HG02763 (cell line): ENCODE measurements around the gene HDAC7.
"Not testable (repeated sequence)": the region's sequence is repeated elsewhere in the genome, so short reads cannot be mapped to it uniquely, and the experiment has no call there.

Experiments used
- ATAC-seq: cut with Tn5 transposase; IDR thresholded peaks from one replicate; pipeline ENCODE4 v1.9.1; 2021; ENCODE audit warnings: mild to moderate bottlenecking, moderate library complexity; ENCODE audit not compliant: unreplicated experiment

The HDAC7 gene

DNA sequence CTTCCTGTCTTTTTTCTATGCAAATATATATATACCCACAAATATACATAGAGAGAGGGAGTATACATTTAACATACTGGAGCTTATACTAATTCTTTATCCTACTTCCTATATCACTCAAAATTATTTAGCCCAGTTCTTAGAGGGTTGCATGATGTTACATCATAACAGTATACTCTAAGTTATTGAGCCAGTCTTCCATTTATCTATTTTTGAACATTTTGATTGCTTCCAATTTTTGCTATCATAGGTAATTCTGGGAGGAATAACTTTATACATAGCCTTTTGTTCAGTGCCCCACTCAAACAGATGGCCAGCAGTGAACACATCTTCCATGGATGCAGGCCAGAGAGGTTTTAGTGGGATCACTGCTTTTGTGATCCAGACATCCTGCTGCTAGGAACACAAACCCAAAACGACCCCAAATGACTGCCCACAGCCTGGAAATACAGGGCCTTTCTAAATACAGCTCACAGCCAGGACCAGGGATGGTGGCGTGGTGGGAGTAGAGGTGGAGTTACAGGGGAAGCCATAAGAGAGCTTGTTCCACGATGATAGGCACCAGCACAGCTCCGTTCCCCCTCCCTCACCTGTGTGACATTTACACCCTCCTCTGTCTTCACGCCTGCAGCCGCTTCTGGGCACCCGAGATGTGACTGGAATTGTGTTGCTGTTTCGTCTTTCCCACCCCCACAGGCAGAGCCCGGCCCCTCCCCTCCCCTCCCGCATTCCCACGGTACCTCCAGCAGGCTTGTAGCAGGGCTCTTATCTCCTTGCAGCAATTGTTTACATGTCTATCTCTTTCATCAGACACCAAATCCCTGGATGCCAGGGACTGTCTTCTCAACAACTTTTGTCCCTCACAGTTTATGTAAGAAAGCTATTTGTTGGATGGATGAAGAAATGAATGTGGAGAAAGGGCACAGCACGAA lies 30.7 kb upstream of the HDAC7 start:
- ATAC-seq, result no peak

DNA sequence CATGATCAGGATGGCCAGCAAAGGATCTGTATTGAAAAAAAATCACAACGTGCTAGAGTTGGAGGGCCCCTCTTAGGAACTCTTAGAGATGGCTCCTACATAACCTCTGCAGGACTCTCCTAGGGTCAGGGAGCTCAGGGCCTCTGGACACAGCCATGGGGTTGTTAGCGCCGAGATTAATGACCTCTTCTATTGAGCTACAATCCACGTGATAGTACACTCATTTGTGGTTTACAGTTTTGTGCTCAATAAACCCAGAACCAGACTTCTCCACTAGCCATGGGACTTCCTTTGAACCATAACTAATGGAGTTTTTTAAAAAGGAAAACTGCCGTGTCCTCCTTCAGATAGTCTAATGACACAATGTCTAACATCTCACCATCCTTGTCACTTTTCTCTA lies 29.6 kb upstream of the HDAC7 start:
- ATAC-seq, result no peak

DNA sequence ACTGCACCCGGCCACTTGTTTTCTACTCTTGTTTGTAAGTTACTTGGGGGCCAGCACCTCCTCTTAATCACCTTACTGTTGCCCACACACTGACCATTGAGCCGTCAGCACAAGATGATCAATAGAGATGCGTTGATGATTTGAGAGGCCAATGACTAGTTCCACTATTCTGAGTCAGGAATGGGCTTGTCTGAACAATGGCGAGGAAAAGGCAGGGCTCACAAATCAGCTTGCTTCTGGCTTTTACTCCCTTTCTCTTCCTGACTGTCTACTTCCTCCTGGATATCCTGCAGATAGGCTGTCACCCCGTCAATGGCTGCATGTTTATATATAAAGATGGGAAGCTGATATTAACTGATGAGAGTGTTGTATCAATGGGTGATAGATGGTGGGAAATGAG lies 29.1 kb upstream of the HDAC7 start:
- no peak for ATAC-seq

DNA sequence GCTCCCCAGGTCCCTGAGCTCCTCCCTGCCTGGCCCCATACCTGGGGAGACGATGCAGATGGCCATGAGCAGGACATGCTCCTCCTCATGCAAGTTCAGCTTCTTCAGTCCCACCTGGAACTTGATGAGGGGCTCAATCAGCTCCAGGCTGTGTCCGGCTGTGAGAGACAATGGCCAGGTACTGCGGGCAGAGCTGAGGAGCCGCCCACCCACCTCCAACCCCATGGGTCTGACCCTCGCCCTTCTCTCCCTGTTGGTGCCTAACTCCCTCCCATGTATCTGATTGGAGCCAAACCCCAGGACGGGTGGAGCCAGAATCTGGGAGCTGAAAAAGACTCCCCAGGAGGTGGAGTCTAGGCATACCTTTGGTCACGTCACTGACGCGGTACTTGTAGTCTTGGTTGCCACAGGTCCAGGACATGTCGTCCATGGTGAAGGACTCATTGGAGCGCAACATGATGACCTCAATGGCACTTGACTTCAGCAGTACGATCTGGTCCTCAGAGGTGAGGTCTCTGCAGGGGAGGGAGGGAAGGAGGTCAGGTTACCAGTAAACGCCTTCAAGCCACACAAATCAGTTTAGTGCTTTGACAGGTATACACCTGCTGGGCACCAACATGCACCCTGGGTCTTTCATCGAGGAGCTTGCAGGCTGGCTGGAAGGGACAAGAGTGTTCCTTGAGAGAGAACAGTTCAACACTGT lies 26.7 kb upstream of the HDAC7 start:
- no peak for ATAC-seq

DNA sequence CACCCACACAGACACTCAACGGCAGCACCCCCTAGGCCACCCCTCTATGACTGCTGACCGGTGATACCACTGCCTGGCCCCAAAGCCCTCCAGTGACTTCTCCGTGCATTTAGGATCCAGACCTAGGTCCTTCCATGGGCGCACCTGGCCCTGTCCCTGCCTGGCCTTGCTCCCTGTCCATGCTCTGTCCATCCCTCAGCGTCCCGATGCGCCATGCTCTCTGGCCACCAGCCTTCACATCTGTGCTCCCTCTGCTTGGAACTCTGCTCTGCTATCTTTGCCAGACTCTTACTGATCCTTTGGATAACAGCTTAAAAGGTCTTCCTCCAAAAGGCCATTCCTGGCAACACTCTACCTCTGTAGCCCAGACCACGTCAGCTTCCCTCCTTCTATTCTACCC lies 25.4 kb upstream of the HDAC7 start:
- ATAC-seq, result no peak

DNA sequence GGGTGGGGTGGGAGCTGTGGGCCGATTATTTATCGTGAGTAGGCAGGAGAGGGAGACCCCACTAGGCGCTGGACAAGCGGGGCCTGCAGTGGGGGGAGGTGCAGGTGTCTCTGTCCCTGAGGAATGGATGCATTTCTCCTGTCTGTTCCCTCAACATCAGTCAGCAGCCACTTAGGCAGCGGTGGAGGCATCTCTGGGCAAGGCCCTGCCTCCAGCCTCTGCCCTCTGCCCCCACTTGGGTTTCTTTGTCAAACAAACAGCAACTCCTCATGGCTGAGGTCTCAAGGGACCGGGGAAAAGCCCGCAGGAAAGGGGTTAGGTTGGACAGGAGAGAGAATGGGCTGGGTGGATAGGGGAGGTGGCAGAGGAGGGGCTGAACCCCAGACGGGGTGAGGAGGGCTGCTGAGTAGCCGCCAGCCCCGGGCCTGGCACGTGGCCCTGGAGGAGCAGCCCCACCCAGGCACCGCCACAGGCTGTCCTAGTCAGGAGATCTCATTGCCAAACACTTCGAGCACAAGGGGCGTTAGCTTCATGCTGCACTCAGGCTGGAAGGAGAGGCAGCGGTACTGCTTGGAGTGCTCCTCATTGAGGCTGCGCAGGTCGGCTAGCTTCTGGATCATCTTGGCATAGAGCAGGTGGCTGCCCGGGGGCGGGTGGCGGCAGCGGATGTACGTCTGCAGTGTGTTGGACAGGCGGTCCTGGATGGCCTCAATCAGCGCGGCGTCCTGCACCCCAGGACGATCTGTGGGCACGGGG lies 24.7 kb upstream of the HDAC7 start:
- no peak for ATAC-seq

DNA sequence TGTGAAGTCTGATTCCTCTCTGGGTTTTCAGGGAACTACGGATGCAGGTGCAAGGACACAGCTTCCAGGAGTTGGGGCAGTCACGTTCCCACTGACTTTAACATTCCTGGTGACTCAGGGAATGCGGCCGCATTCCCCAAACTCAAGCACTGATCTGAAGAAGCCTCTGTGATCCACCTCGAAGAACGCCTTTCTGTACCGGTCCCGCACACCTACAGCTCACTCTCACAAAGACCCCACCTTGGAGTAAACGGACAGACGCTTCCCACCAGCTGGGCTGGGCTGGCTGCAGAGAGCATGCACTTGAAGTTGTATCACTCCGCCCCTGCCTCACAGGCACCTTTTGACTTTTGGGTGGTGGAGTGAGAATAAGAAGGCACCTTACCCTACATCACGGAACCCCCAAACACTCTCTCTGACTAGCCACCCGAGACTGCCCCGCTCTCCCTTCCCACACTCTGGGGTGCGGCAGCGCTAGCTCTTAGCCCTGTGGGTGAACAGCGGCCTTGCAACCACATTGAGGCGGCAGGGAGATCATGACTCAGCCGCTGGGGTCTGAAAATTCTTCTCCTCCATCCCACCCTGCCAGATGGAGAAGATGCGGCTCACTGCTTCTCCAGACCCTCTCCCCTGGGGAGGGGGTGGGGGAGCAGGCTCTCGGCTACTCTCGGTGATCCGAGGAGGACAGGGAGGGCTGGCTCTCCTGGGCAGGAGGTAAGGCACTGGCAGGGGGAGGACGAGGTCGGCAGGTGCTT lies 23.7 kb upstream of the HDAC7 start:
- no peak for ATAC-seq

DNA sequence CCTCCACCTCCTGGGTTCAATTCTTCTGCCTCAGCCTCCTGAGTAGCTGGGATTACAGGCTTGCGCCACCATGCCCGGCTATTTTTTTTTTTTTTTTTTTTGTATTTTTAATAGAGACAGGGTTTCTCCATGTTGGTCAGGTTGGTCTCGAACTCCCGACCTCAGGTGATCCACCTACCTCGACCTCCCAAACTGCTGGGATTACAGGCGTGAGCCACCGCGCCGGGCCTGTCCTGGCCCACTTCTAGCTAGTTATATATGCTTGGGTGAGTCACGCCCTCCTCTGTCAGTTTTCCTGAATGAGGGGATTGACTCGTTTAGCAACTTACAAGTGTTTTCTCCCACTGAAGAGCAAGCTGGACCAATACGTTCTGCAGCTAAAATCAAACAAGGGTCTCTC lies 22.8 kb upstream of the HDAC7 start:
- not testable (repeated sequence) for ATAC-seq

DNA sequence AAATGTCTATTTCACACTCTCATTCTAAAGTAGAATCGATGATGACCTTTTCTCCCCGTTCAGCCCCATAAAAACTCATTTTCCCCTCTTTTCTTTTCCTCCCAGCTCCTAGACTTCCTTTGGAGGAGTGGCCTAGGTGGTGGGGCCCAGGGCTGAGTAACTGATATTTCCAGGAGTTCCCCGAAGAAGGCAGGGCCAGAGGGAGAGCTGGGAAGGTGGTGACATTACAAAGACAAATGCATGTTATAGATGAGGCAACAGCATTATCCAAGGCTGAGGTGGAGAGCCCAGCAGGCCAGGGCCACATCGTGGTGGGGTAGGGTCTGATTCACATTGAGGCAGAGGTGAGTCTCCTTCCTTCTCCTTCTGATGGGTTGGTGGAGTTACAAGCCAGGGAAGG lies 22.2 kb upstream of the HDAC7 start:
- no peak for ATAC-seq

DNA sequence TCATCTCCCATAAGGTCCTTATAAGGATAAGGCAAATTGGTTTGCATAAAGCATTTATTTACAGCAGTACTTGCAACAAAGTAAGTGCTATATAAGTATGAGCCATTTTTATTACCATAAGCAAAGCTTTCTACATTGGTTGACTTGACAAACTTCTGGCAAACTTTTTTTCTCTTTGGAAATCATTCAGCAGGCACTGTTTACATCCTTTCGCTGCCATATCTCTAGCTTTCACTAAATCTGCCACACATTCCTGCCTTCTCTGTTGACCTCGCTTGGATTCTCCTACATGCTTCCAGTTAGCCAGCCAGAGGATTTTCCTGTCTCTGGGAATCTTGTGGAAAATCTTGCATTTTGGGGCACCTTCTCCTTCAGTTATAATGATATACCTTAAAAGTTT lies 21.8 kb upstream of the HDAC7 start:
- no peak for ATAC-seq

DNA sequence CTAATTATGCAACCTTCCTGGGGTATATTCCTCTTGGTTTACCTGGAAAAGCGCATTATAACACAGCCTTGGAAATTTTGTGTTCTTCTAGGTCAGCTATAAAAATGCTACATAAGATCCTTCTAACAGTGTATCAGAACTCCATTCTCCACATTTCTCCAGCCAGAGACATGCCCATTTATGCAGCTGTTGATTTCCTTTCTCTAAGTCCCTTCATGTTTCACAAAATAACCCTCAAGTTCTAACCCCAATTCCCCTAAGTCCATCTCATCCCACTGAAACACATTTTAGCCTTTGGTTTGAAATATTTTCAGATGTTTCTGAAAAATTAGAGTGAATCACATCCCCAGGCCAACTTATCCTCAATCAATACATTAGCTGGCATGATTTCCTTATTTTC lies 20.9 kb upstream of the HDAC7 start:
- ATAC-seq, result no peak

DNA sequence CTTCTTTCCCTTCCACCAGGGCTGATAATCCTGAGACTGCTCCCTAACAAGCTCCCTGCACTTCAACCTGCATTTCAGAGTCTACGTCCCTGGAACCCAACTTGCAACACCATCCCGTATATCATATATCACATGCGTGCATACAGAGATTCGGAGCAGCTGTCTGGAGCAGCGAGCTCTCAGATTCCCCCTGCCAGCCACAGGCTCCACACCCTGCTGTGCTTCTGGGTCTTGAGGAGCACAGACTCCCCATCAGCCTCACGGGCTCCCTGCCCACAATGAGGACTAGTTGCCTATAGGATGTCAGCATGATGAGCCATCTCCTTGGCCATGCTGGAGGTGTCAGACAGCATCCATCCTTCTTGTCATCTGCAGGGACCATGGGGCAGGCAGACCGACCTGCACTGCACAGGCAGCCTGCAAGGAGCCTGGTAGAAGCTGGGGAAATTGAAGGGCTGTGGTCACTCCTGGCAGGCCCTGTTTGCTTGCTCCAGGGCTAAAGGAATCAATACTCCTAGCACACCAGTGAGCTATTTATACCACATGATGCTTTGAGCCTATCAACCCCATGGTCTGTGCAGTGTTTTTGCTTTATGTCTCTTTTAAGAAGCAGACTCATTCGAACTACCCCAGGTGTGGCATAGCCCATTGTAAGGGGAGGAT lies 19.6 kb upstream of the HDAC7 start:
- ATAC-seq, result no peak

DNA sequence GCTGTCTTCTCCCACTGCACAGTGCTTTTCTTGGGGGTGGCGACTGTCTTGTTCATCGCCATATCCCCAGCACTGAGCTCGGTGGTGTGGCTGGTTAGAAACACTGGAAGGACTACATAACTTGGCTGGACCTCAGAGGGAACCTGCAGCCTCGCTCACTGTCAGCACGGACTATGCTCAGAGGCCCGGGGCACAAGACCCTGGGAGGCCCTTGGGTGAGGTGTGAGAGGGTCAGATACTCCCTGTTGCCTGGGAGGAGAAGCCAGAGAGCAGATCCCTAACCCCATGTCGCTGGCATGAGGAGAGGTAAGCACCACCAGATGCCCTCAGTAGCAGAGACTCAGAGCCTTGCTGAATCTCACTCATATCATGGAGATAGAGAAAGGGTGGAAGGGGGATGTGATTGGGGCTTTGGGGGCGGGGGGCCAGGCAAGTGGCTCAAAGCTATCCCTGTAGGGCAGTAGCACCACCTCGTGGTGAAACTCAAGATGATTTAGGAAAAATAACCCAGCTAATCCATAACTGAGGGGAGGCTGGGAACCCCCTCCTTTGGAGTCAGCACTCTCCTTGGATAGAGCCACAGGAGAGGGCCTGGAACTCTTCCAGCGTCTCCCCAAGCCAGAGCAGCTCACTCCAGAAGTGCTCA lies 18.7 kb upstream of the HDAC7 start:
- no peak for ATAC-seq

DNA sequence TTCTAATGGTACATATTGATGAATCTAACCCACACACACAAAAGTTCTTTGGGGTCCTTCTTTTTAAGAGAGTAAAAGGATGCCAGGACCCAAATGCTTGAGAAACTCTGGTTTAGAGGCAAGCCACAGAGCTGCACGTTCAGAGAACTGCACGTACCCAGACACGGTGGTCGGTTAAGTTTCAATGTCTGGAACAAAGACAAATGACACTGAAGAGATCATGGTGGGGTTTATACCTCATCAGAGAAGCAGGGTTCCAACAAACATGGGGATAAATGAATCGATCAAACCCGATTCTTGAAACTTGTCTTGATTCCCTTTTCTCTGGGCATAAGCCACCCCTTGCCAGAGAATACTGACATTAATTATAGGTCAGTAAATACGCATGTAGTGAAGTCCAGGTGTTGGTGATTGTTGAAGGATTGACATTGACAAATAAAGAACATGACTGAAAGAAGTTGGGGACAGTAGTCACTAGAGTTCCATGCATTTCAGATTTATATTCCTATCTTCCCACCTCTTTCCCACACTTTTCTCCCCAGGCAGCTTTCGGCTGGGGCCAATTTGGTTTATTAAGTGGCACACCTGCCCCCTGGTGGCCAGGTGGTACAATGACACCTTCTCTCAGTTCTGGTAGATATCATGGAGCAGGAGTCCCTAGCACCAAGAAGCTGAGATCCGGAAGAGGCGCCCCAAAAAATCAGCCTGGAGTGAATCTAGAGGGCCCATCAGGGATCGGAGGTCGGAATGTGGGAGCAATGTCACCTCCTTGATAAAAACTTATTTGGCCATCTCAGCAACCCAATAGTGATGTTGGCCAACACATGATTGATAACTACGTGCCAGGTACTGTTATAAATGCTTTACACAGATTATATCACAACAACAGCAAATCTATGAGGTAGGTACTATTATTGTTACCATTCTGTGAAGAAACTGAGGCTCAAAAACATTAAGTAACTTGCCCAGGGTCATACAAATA lies 17.8 kb upstream of the HDAC7 start:
- ATAC-seq, result no peak

DNA sequence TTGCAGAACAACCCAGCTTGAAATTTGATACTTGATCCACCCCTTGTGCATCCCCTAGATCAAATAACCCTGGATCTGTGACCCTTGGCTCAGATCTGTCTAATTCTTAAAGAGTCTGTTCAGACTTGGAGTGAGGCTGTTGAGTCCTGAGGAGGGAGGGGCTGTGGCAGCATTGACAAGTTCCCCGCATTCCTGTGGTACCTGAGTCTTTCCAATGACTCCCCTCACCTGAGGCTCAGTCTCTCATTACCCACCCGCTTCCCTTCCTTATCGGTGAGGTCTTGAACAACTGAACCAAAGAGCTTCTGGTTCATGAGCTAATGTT lies 16.1 kb upstream of the HDAC7 start:
- ATAC-seq, result no peak

DNA sequence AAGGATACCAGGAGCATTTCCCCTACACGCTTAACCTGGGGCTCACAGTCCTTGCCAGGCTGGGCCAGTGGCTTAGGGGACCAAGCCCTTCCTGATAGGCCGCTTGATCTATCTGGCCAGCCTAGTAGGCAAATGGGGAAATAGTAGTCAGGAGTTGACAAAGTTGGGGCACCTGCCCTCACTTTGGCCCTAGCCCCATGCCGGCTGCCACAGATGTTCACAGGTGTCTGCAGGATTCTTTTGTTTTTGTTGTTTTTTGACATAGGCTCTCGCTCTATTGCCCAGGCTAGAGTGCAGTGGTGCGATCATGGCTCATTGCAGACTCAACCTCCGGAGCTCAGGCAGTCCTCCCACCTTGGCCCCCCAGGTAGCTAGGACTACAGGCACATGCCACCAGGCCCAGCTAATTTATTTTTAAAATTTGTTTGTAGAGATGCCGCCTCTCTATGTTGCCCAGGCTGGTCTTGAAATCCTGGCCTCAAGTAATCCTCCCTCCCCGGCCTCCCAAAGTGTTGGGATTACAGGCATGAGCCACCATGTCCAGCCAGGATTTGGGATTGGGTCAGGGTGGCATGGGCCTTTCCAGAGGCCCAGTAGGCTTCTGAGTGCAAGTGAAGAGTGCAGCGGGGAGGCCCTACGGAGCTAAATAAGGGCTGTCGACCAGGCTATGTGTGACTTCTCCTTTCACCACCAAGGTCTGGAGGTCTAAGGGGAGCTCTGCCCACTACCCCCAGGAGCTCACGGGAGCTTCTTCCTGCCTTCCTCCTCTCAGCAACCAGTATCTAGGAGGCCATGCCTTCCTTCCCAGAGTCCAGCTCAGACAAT lies 15.5 kb upstream of the HDAC7 start:
- no peak for ATAC-seq

DNA sequence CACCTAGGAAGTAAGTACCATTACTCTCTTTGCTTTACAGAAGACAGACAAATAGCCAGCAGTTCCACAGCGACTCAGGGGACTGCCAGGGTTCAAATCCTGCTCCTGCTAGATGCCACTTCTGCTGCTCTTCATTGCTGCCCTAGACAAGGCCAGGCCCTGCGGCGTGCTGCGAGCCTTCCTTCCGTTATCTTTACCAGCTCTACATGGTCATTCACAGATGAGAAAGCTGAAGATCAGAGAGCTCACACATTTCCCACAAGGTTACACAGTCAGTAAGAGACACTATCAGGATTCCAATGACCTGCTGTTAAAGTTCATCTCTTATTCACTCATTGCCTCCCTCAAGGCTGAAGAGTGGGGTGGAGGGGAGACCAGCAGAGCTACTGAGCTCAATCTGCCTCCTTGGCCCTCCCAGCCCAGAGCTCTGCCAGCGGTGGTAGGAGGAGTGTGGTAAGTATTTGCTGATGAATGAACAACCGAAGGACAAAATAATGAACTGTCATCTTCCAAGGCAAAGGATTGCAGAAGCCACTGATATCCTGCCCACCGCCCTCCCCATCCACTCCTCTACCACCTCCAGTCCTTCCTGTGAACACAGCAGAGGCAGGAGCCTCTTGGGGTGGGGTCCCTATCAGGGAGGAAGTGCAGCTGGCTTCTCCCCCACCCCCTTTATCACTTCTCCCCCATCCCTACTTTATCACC lies 14.6 kb upstream of the HDAC7 start:
- no peak for ATAC-seq
